ENCODE measurements around the gene RNU2-63P.

Gene RNU2-63P

DNA sequence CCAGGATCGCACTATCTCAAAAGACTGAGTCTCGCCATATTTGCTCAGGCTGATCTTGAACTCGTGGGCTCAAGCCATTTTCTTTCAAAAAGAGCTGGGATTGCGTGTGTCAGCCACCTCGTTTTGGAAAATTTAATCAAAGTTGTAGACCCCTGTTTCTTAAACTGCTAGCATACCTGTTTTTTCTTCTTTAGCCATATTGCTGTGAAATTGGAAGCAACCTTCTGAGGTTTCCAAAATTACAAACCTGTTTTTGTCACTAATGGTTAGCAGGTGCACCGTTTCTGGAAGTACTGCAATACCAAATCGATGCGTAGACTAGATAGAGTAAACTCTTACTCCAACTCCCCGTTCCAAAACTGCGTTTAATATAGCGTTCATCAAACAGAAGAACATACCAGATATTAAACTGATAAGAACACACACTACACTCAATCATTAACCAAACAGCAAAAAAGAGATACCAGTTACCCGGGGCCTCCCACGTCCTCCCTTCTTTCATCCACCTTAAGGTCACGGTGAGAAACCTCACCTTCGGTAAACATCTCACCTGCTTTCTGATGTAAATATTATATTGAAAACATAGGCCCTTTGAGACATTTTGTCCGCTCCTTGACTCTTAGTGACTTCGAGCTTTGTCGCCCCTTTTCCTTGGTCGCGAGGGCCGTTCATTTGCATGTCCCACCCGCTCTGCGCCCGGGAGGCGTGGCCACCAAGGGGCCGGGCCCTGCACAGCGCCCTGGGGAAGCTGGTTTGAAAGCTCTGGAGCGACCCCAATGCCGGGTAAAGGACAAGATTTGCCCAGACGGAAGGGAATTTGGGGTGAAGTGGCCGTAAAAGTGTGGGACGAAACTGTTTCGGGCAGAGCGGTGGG lies at the start of gene RNU2-63P:
RNU2-63P (minus strand) TSS at position 462 of the 874 bp plus-strand sequence.
- TF ChIP-seq, protein P1, sequence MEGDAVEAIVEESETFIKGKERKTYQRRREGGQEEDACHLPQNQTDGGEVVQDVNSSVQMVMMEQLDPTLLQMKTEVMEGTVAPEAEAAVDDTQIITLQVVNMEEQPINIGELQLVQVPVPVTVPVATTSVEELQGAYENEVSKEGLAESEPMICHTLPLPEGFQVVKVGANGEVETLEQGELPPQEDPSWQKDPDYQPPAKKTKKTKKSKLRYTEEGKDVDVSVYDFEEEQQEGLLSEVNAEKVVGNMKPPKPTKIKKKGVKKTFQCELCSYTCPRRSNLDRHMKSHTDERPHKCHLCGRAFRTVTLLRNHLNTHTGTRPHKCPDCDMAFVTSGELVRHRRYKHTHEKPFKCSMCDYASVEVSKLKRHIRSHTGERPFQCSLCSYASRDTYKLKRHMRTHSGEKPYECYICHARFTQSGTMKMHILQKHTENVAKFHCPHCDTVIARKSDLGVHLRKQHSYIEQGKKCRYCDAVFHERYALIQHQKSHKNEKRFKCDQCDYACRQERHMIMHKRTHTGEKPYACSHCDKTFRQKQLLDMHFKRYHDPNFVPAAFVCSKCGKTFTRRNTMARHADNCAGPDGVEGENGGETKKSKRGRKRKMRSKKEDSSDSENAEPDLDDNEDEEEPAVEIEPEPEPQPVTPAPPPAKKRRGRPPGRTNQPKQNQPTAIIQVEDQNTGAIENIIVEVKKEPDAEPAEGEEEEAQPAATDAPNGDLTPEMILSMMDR (conservative IDR thresholded peaks at IDR 0.05; ENCODE audit: control insufficient read depth, insufficient read depth, low read depth, low read length) = no peak
- peak; percentile 95 for DNase-seq (ENCODE audit: low read depth)
- peak within 1 kb of the TSS; percentile 78 for H3K4me3 ChIP-seq (ENCODE audit: control insufficient read depth, low read depth, low read length)

DNA sequence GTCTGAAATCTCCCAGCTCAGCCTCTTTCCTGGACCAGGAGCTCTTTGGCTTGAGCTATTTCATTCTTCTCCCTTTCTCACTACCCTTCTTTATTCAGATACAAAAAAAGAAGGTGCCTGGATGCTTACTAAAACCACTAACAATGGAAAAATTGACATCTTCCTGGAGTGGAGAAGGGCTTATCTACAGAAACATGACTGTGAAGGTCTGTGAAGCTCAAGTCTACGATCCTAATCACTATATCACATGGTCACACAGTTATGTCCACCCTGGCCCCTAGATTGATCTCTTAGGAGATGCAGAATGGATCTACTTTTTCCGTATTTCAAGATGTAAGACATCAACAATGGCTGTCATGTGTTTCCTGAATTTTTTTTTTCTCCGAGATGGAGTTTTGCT lies 44.9 kb upstream of the RNU2-63P start:
- DNase-seq (ENCODE audit: low read depth) = no peak
- no peak overlapping the region for H3K4me3 ChIP-seq (ENCODE audit: control insufficient read depth, low read depth, low read length)
- TF ChIP-seq, protein P1 (conservative IDR thresholded peaks at IDR 0.05; ENCODE audit: control insufficient read depth, insufficient read depth, low read depth, low read length) = no peak

DNA sequence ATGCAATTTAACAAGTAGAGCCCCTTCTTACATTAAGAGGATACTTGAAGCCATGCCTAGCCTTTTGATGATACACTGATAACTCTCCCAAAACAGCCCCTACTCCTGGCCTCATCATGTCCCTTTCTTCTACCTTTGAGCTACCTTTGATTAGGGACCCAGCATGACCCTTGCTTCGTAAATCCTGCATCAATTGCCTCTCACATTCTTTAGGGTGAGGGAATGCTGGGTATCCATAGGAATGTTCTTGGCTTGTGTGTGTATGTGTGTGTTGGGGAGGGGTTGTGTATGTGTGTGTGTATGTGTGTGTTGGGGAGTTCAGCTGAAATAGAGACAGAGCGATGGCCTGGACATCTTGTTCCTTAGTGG lies 44.5 kb upstream of the RNU2-63P start:
- DNase-seq (ENCODE audit: low read depth) = no peak
- TF ChIP-seq, protein P1 (conservative IDR thresholded peaks at IDR 0.05; ENCODE audit: control insufficient read depth, insufficient read depth, low read depth, low read length) = no peak
- H3K4me3 ChIP-seq (ENCODE audit: control insufficient read depth, low read depth, low read length) = no peak overlapping the region

DNA sequence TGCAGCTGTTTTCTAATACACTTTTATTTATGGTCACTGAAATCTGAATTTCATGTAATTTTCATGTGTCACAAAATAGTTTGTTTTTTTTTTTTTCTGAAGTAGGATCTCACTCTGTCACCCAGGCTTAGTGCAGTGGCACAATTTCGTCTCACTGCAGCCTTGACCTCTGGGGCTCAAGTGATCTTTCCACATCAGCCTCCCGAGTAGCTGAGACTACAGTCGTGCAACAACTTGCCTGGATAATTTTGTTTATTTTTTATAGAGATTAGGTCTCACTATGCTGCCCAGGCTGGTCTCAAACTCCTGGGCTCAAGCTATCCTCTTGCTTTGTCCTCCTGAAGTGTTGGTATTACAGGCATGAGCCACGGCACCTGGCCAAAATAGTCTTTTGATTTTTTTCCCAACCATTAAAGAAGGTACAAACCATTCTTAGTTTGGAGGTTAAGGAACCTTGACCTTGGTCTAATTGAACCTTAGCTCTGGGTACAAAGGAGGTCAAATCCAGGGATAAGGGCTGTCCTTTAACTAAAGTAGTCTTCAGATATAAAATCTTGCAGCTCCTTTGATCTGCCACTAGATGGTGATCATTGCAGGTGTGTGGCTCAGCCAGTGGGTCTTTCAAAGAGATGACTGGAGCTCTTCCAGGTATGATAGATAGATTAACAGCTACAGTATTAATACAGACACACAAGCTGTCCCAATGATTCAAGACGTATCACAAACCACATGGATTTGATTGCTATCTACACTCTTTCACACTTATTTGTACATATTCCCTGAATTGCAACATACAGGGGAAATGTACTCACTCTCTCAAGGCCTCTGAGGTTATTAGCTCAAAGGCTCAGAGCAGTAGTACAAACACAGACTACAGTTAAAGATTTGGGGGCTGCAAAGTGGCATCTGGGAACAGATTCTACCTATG lies 43.9 kb upstream of the RNU2-63P start:
- peak; percentile 50 for DNase-seq (ENCODE audit: low read depth)
- no peak overlapping the region for H3K4me3 ChIP-seq (ENCODE audit: control insufficient read depth, low read depth, low read length)
- TF ChIP-seq, protein P1 (conservative IDR thresholded peaks at IDR 0.05; ENCODE audit: control insufficient read depth, insufficient read depth, low read depth, low read length) = peak; percentile 81

DNA sequence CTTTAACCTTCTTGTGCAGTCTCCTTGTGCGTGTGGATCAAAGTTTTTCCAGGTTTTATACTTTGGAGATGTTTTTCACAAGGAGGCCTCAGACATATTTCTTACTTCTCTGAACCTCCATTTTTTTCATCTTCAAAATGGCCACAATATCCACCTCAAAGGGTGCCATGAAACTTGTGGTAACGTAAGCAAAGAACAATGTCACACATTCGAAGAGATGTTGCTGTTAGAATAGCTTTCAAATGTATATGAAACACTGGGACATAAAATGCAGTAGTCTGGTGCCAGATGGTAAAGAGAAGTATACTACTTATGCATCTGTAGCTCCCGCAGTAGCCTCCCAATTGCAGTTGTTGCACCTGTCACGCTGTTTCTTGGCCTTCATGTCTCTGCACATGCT lies 41.8 kb upstream of the RNU2-63P start:
- H3K4me3 ChIP-seq (ENCODE audit: control insufficient read depth, low read depth, low read length) = no peak overlapping the region
- TF ChIP-seq, protein P1 (conservative IDR thresholded peaks at IDR 0.05; ENCODE audit: control insufficient read depth, insufficient read depth, low read depth, low read length) = no peak
- DNase-seq (ENCODE audit: low read depth) = no peak

DNA sequence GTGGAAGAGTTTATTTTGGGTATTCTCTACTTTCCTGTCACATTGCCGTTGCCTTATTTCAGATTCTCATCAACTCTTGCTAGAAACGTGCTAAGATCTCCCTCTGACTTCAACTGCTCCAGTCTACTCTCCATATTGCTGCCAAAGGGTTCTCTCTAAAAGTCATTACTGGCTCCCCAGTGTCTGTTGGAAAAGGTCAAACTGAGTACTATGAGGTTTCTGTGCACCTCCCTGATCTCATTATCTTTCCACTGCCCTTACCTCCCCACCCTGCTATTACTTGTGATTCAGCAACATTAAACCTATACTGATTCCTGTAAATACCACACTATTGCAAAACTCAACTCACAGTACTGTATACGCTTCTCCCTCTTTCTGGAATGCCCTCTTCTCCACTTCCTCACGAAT lies 41.1 kb upstream of the RNU2-63P start:
- no peak for DNase-seq (ENCODE audit: low read depth)
- TF ChIP-seq, protein P1 (conservative IDR thresholded peaks at IDR 0.05; ENCODE audit: control insufficient read depth, insufficient read depth, low read depth, low read length) = no peak
- no peak overlapping the region for H3K4me3 ChIP-seq (ENCODE audit: control insufficient read depth, low read depth, low read length)
